ENCODE measurements around the gene ULBP1.
"Not testable (repeated sequence)": the region's sequence is repeated elsewhere in the genome, so short reads cannot be mapped to it uniquely, and the experiment has no call there.

Gene ULBP1, protein sequence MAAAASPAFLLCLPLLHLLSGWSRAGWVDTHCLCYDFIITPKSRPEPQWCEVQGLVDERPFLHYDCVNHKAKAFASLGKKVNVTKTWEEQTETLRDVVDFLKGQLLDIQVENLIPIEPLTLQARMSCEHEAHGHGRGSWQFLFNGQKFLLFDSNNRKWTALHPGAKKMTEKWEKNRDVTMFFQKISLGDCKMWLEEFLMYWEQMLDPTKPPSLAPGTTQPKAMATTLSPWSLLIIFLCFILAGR

DNA sequence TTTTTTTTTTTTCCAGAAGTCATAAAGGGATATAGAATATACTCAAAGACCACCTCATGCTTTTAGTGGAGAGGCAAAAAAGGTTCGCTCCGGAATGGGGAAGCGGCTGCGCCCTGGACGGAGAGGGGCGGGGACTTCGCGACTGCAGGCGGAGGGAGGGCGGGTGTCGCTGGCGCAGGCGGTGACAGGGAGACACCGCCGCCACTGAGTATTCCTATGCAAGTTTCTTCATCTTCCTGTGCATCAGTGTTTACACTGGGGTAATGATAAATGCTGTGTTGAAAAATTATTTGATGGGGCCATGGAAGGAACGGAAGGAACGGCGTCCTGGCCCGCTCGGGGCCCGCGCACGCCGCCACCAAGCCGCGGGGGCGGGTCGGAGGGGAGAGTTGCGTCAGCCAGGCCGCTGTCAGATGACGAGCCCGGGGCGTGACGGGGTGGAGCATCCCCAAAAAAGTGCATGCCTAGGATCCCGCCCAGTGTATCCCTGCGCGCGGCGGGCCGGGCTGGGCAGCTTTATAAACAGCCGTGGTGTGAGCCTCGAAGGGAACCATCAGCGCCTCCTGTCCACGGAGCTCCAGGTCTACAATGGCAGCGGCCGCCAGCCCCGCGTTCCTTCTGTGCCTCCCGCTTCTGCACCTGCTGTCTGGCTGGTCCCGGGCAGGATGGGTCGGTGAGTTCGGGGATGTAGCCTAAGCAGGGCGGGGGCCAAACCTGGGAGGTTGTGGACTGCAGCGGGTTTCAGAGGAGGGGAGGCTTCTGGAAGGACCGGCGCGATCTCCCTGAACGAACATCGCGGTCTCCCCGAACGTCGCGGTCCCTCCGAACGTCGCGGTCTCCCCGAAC, at the start of gene ULBP1:
Gene ULBP1, plus strand, starts transcription at position 482 of the 846 bp plus-strand sequence. Its CDS starts 107 bp downstream, at position 589.
- peak; percentile 91 for DNase-seq (ENCODE audit: low spot score)

DNA sequence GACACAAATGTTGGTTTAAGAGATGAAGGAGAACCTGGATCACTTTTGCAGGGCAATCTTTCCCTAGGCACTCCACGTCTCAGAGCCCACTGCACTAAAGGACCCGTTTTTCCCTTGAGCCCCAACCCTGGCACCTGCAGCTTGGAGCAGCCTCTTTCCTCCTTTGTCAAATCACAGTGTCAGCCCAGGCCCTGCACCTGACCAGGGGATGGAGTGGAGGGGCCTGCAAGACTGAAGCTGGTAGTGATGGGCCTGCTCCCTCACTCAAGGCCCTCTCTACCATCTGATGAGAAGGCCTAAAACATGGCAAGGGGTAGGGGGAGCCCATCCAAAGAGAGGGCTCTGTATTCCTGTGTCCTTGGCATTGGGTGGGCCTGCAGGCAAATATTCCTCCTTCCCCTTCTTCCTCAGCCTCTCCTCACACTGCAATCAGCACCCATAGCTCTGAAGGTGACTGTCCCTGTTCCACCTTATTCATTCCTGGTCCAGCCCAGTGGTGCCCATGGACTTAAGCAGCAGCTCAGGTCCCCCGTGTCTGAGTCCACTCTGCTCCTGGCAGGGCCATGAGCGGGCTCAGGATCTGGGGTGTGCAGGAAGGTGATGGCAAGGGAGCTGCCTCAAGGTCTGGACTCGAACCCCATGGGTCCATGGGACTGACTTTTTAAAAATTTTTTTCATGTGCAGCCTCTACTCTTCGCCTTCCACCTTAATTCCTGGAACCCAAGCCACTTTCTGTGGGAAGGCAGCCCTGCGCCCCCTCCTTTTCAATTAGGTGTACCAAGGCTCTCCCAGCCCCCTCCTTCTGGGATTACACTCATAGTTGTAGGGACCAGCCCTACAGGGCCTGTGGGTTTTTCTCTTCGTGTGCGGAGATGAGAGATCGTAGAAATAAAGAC, 47.5 kb upstream of the ULBP1 start:
- DNase-seq (ENCODE audit: low spot score): no peak

DNA sequence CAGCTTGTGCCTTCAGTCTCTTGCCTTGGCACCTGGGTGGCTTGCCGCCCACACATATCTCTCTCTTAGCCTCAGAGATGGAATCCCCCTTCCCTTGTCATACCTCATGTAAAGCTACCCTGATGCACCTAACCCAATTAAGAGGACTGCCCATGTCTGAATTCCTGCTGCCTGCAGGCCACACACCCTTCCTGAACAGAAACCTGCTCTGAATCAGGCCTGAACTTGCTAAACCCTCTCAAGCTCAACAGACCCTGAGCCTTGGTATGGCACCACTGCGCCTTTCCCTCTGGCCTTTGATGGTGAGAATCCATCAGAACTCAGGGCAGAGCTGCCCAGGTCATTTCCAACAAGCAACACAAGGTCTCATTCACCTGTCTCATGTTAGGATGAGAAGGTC, 46.1 kb upstream of the ULBP1 start:
- no peak for DNase-seq (ENCODE audit: low spot score)

DNA sequence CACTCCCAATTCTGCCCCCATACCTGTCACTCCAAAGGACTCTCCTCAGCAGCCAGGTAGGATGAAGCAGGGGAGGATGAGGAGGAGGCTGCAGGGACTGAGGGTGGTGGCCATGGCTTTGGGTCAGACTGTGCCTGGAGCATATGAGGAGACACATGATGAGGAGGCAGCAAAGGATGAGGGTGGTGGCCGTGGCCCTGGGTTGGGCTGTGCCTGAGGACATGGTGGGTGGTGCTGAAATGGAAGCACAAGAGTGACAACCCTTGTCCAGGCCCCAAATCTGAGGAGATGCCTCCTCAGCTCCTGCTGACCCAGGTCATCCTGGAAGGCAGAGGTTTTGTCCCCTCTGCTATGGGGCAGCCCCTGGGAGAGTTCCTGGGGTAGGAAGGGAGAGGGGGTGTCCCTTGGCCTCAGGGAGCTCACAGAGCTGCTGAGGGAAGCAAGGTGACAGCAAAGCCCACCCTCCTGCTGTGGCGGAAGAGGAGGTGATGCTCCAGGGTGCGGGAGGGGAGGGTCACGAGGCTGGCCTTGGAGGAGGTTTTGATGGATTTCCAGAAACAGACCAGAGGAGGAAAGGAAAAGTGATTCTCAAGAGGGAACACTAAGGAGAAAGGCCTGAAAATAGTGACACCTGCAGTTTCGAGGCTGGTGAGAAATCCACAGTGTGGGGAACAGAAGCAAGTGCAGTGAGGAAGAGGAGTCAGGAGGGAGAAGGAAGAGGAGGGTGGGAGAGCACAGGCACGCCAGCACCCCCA, 45.4 kb upstream of the ULBP1 start:
- DNase-seq (ENCODE audit: low spot score): no peak

DNA sequence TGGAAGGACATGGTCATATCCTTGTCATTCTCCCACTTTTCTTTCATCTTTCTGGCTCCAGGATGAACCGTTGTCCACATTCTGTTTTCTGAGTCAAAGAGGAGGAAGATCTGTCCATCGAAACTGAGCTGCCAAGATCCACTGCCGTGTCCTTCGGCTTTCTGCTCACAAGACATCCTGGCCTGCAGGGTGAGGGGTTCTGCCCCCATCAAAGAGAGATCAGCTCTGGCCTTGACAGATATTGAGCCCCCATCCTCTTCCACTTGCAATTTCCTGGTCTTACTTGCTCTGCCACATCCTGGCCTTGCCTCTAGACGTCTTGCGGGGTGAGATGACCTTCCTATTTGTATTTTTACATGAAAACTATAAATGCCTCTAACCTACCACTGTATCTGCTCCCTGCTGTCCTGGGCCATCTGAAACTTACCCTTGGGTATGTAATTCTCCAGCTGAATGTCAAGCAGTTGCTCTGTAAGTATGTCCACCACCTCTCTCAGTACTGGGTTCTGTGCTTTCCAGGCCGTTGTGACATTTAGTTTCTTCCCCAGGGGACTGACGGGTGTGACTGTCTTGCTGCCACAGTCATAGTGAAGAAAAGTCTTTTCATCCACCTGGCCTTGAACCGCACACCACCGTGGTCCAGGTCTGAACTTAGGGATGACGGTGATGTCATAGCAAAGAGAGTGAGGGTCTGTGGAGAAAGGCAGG, 44.5 kb upstream of the ULBP1 start:
- DNase-seq (ENCODE audit: low spot score): not testable (repeated sequence)

DNA sequence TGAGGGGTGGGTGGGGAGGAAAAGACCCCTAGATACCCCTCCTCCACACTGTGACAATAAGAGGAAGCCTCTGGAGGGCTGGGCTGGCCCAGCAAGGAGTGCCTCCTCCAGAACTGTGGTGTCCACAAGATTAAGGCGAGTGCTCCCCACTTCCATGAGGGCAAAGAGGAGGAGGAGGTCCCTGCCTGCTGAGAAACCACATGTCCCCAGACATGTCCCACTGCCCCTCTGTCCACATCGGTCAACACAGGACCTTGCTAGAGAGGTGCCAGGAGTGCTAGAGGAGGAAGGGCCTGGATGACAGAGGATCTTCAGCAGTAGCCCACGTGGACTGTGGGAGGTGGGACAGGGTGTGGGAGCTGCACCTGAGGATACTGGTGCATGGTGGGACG, 43.9 kb upstream of the ULBP1 start:
- no peak for DNase-seq (ENCODE audit: low spot score)

DNA sequence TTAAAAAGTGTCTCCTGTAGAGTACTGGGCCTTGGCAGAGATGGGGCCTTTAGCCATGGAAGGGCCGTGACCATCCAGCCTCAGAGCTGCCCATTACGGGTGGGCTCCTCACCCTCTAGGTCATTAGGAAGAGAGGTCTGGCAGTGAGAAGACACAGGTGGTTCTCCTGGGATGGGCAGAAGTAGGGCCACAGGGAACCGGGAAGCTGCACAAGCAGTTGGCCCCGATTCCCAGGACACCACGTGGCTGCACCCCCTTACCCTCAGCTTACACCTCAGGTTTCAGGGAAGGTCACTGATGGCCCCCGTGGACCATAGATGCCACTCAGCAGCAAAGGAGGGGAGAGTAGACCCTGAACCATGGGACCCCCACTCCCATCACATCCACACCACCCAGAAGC, 42.4 kb upstream of the ULBP1 start:
- no peak for DNase-seq (ENCODE audit: low spot score)

DNA sequence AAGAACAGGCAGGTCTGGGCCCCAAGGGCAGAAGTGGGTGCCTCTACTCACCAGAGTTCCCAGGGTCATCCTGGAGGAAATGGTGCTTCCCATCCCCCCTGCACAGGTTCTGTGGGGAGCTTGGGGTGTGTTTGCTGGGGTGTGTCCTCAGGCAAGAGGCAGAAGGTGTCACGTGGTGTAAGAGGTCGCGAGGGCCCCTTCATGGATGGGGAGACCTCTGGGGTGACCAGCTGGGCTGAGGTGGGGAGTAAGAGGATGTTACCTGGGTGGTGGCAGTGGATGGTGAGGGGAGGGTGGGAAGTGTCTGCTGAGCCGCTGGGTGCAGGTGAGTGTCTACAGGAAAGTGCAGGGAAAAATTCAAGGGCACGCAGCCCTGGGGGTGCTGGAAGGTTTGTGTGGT, 41.7 kb upstream of the ULBP1 start:
- DNase-seq (ENCODE audit: low spot score): not testable (repeated sequence)

DNA sequence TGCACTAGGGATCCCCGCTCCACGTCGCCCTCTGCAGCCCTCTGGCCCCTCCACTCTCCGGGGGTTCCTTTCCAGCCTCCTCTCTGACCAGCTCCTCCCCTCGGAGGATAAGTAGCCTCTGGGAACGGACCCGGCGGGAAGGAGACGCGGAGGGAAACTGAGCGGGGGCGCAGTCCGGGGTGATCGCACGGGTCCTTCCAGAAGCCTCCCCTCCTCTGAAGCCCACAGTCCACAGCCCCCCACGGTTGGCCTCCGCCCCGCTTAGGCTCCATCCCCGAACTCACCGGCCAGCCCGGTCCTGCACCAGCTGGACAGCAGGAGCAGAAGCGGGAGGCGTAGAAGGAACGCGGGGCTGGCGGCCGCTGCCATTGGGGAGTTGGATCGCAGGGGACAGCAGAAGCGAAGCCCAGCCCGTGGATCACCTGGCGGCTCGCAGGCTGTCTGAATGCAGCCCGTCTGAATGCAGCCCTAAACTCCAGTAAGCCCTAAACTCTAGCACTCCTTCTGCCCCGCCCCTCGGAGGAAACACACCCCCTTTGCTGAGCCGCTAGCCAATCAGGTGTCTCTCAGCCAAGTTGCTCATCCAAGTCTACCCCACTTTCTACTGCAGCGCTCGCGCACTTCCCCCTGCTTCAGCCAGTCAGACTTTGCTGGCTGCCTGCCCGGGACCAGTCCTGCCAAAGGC, 41.0 kb upstream of the ULBP1 start, which contains the start of gene RAET1G:
Gene RAET1G, minus strand, starts transcription at position 480 of the 685 bp plus-strand sequence. Its CDS starts 111 bp downstream, at position 369.
- peak; percentile 98 for DNase-seq (ENCODE audit: low spot score)

DNA sequence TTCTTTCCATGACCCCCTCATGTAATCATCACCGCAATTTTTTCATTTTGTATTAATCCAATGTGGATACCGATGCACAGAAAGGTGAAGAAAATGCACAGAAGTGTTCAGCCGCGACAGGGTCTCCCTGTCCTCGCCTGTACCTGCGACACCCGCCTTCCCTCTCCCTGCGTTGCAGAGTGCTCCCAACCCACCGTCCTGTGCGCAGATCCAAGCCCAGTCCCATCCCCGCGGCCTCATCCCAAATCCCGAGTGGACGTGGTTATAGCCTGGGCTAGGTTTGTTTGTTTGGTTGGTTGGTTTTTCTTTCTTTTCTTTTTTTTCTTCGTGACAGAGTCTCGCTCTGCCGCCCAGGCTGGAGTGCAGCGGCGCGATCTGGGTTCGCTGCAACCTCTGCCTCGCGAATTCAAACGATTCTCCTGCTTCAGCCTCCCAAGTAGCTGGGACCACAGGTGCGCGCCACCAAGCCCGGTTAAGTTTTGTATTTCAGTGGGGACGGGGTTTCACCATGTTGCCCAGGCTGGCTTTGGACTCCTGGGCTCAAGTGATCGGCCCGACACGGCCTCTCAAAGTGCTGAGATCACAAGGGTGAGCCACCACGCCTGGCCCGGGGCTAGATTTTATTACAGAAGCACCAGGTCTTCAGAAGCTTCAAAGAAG, 40.3 kb upstream of the ULBP1 start:
- no peak for DNase-seq (ENCODE audit: low spot score)

DNA sequence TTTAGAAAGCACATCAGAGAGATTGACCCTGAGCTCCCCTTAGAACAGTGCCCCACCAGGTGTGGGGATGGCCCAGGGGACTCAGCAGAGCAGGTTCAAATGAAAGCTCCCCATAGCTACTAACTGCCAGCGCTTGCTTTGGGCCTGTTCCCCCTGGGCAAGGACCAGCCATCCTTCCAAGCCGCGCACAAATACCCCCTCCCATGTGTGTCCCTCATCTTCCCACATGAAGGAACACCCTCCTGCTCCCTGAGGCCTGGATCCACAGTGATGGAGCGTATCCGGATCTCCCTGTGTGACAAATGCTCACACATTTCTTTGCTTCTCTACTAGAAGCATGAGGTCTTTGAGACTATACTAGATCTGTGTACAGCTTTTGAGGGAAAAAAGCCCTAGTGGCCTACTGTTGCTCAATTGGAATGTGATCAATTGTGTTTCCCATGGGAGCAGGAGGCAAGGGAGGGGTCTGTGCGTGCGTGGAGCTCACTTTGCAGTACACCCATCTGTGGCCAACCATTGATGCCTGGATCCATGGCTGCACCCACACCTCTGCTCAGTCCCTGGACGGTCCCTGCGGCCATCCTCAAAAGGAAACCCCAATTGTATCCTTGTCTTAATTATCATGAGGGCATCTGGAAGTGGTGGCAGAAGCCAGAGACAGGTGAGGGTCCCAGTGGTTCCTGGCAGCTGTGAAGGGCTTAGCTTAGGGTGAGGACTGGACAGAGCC, 39.4 kb upstream of the ULBP1 start:
- no peak for DNase-seq (ENCODE audit: low spot score)

DNA sequence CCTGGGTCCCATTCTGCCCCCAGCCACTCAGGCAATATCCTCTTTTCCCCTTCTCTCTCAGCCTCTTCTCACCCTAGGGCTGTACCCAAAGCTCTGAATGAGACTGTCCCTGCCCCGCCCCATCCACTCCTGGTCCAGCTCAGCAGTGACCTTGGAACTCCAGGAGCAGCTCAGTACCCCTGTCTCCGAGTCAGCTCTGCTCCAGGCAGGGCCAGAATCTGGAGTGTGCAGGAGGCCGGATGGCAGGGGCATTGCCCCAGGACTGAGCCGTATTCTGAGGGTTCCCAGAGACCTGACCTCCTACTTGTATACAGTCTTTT, 38.9 kb upstream of the ULBP1 start:
- DNase-seq (ENCODE audit: low spot score): no peak

DNA sequence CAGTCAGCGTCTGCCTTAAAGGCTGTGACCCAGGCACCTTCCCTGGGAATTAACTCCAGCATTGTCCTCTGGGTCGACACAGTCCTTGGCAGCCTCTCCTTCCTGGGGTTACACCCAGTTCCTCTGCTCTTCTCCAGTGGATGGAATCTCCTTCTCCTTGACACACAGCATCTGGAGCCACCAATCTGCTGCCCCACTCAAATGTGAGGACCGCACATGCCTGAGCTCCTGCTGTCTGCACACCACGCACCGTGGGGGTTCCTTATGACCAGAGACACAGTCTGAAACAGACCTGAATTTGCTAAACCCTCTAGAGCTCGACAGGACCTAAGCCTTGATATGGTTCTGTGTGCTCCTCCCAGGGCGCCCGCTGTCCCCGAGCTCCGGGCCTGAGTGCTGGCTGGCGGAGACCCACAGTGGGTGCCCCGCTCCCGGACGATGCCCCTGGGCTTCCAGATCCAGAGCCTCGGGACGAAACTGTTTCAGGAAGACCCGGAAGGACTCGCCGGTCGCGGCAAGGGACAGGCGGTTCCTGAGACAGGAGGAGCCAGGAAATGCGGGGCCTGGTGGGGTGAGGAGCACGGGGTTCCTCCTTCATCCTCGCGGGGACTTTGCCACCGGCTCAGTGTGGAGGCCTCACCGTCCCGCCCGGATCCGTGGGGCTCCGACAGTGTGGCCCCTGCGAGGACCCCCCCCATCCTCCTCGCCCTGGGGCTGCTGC, 38.3 kb upstream of the ULBP1 start:
- no peak for DNase-seq (ENCODE audit: low spot score)

DNA sequence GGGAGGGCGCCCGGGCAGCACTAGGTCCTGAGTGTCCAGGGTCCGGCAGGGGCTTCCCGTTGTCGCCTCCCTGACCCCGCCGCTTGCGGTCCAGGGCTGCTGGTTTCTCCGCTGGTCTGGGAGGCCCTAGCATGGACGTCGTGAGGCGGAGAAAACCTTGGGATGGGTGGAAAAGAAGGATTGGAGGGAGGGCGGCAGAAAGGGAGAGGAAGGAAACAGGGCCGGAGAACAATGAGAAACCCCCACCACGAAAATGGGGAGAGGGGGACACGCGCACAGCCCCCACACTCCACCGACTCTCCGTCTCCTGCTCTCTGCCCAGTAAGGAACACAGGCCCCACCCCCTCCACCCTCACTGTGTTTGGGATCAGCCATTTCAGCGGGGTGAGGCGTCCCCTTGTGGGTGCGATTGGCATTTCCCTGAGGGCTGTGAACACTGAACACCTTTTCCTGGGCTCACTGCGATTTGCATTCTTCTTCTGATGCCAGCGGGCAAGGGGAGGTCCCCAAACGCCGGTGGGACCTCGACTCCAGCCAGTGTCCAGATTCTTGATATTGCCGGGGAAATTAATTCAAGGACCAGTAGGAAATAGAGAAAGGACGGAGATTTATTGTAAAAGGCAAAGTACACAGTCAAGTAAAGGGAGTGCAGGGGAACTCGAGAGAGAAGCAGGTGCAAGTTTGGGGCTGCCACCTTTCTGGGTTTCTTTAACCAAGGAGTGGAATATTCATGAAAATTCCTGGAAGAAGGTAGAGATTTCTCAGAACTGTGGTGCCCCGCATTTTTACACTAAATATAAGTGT, 37.6 kb upstream of the ULBP1 start:
- peak; percentile 65 for DNase-seq (ENCODE audit: low spot score)

DNA sequence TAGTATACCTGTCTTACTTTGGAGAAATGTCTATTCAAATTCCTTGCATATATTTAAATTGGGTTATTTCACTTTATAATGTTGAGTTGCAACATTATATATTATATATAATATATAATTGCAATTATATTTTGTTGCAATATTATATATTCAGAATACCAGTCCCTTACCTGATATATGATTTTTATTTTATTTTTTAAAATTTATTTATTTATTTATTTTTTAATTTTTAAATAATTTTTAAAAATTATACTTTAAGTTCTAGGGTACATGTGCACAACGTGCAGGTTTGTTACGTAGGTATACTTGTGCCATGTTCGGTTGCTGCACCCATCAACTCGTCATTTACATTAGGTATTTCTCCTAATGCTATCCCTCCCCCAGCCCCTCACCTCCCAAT, 36.7 kb upstream of the ULBP1 start:
- DNase-seq (ENCODE audit: low spot score): not testable (repeated sequence)

DNA sequence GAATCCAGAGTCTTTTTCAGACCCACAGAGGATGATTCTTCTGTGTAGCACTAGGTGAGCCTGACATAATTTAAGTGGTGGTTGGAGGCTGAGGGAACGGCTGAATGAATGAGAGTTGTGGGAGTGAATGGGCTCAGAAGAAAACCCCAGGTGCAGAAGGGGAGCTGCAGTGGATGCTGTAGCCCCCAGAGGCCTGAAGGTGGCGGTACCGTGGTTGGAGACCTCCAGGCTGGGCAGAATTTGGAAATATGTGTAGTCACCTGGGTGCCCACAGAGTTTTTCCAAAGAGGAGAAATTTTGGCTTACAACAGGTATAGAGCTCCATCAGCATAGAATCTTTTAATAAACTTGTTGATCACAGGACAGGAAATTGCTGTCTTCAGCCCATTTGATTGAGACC, 34.3 kb upstream of the ULBP1 start:
- DNase-seq (ENCODE audit: low spot score): no peak

DNA sequence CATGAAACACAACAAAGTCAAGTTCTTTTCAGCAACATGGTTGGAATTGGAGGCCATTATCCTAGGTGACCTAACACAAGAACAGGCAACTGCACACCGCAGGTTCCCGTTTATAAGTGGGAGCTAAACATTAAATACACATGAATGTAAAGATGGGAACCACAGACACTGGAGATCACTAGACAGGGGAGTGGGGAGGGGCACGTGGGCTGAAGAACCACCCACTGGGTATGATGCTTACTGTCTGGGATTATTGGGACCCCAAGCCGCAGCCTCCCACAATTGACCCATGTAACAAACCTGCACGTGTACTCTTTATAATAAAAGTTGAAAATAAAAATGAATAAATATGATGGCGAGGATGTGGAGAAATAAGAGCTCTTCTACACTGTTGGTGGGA, 32.2 kb upstream of the ULBP1 start:
- DNase-seq (ENCODE audit: low spot score): no peak

DNA sequence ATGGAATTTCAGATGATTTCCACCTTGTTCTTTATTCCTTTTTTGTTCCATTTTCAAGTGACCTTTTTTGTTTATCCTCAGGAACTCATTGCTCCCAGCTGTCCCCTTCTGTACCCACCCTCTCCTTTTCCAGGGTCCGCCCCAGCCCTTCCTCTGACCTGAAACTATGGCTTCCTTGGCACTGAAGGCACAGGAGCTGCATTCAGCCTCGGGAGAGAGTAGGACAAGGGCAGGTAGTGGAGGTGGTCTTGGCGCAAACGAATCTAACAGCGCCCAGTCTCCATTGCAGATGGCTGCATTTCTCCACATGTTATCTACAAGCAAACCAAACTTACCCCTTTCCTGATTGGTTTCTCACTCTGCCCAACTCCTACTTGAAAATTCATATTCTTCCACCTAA, 30.7 kb upstream of the ULBP1 start:
- DNase-seq (ENCODE audit: low spot score): no peak
